GM12891 (cell line): ENCODE results near the gene KRTAP26-1.

Source experiments
- DNase-seq: peaks from one replicate; pipeline ENCODE4 v3.0.0; 2011; ENCODE audit warnings: low spot score; ENCODE audit not compliant: insufficient read length
- FAIRE-seq: peaks from 2 replicates; lab custom pipeline; 2011; peaks lifted over from hg19 to GRCh38; lab: Jason Lieb, UNC
- PAX5 ChIP-seq: IDR thresholded peaks from 2 replicates; pipeline ENCODE4 v1.6.1; 2011; ENCODE audit warnings: low read length, moderate library complexity, mild to moderate bottlenecking; ENCODE audit not compliant: insufficient read depth, severe bottlenecking
- POLR2A ChIP-seq: IDR thresholded peaks from 2 replicates; pipeline ENCODE4 v1.6.1; 2011; ENCODE audit warnings: low read depth, low read length, control low read depth
- POLR2AphosphoS5 ChIP-seq: IDR thresholded peaks from 2 replicates; pipeline ENCODE4 v1.6.1; 2011; ENCODE audit warnings: low read depth, low read length, control low read depth
- POU2F2 ChIP-seq: IDR thresholded peaks from 2 replicates; pipeline ENCODE4 v1.6.1; 2011; ENCODE audit warnings: low read depth, mild to moderate bottlenecking, control low read depth, low read length, moderate library complexity
- SPI1 ChIP-seq: IDR thresholded peaks from 2 replicates; pipeline ENCODE4 v1.6.1; 2011; ENCODE audit warnings: low read depth, low read length, control low read depth
- TAF1 ChIP-seq: IDR thresholded peaks from 2 replicates; pipeline ENCODE4 v1.6.1; 2011; ENCODE audit warnings: low read depth, low read length, control low read depth

The KRTAP26-1 gene

DNA sequence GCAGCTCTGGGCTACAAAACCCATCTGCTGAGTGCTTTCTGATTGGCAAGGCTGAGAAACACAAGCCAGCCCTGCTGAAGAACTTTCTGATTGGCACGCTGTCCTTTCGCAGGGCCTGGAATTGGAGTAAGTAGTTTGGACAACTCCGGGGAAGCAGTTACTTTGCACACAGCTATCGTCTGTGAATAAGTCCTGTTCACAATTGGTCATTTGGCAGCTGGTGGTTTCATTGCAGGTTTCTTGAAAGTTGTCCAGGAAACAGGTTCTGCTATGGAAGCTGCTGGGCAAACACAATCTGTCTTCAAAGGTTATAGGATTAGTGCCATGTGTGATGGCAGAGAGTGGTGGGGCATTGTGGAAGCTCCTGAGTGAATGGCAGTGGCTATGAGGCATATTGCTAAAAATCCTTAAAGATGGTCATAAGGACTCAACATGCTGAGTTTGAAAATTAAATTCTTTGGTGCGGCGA, 17.2 kb upstream of the KRTAP26-1 start, which contains the start of gene KRTAP27-1:
TSS of gene KRTAP27-1 (minus strand) at position 419 of the 469 bp plus-strand sequence. CDS start at position 393, 26 bp downstream.
- no peak for DNase-seq
- TF ChIP-seq TAF1 = no peak
- no peak for TF ChIP-seq PAX5
- TF ChIP-seq POU2F2 = no peak
- TF ChIP-seq POLR2A = no peak
- TF ChIP-seq POLR2AphosphoS5 = no peak
- TF ChIP-seq SPI1 = no peak
- no peak for FAIRE-seq

DNA sequence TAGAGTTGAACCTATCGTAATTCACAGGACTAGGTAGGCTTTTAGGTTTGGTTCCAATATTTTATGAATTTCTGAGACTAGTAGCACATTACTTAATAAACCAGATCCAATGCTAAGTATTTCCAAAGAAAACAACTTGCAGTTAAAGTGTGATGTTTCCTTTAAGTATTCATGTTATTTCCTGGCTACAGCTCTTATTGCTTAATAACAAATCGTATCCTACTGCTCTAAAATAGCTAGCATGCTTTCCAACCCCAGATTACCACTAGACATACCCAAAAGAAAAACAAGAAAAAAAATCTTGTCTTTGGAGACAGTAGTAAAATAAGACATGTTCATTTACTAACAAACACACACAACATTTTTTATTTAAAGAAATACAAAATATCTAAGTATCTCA, 16.5 kb upstream of the KRTAP26-1 start:
- FAIRE-seq (no peak), DNase-seq (no peak)
- TF ChIP-seq POLR2AphosphoS5 = no peak
- TF ChIP-seq SPI1 = no peak
- TF ChIP-seq PAX5 = no peak
- no peak for TF ChIP-seq TAF1
- TF ChIP-seq POU2F2 = no peak
- no peak for TF ChIP-seq POLR2A

DNA sequence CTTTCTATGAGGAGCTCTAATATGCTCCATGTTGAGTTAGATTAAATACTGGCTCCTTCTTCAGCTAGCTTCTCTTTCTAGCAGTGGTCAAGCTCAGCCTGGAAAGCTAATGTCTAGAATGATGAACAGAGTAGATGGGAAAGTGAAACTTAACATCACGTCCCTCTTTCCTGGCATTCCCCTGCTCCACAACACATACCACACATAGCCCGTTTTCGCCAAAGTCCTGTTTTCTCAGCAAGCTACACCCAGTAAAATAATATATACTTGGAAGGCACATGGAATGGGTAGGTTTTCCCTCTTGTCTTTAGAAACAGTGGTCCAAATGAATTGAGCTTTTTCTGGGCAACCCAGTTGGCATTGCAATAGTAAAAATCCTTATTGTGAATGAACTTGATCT, 13.6 kb upstream of the KRTAP26-1 start:
- FAIRE-seq (no peak), DNase-seq (no peak)
- TF ChIP-seq POLR2AphosphoS5 (no peak), PAX5 (no peak), SPI1 (no peak), POU2F2 (no peak), POLR2A (no peak), TAF1 (no peak)

DNA sequence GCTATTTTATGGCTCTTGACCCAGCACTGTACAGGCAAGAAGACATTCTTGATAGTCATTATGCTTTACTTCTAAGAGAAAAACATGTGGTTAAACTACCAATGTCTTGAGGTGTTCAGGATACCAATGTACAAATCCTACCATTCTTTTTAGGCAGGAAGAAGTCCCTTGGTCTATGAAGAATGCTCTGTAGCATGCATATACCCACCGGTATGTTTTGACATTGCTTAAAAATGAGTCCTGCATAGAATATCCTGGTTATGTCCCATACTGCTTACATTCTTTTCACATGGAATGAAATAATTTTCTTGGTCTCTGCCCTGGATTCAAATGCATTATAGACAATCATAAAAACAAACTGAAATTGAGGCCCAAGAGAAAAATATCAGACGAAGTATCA, 12.6 kb upstream of the KRTAP26-1 start:
- no peak for TF ChIP-seq POLR2AphosphoS5
- no peak for TF ChIP-seq TAF1
- no peak for FAIRE-seq
- no peak for DNase-seq

DNA sequence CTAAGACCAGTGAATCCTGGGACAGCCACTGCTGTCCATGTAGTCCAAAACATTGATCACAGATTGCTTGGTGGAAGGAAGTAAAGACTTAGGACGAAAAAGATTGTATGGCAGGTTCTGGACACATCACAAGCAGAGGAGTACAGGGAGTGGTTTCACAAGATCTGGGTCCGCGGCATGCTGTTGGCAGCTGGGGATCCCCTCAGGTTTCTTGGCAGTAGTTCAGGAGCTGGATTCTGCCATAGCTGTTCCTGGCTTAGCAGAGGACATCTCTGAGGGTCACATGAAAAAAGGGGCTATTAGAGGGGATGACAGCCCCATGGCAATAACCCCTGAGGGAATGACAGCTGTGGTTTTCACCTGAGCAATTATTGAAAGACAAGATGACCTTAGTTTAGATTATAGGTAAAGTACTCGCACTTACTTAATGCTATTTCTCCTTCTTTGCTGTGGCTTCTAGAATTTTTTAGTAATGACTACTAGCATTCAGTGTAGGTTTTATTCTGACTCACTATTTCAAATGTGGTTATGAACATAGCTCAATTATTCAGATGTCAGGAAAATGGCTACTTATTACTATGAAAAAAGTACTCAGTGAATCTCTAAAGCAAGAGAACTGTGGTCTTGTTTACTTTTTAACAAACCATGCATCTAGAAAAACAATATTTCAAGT, 9.2 kb upstream of the KRTAP26-1 start:
- TF ChIP-seq POU2F2 = no peak
- TF ChIP-seq SPI1 = no peak
- TF ChIP-seq PAX5 = no peak
- TF ChIP-seq TAF1 = no peak
- TF ChIP-seq POLR2AphosphoS5 = no peak
- TF ChIP-seq POLR2A = no peak
- FAIRE-seq (no peak), DNase-seq (no peak)

DNA sequence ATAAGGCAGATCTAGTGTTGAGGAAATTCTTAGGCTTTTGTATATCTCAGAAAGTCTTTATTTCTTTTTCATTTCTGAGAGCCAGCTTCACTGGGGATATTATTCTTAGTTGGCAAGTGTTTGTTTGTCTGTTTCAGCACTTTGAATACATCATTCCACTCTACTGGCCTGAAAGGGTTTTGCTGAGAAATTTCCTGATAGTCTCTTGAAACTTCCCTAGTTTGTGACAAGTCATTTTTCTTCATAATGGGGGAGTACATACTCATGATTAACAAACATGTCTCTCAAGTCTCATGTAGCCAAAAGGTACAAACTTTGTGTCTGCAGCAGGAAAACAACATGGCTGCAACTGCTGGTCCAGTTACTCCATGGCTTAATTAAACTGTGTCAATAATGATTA, 6.3 kb upstream of the KRTAP26-1 start:
- no peak for FAIRE-seq
- TF ChIP-seq PAX5 (no peak), POLR2AphosphoS5 (no peak)

DNA sequence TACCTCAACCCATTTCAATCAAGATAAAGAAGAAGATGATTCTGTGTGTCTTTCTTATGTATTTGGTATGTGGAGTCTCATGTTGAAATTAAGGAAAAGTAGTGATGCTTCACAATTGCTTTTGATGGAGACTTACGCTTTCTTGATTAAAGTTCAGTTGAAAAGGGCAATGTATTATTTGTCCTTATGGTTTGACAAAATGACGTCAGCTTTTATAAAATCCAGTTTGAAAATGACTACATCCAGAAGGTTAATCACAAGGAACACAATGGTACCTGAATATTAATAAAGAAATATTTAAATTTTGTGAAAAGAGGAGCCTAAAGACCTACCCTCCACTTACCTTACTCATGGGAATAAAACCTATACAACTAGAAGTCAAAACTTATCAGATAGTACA, 4.4 kb downstream of the KRTAP26-1 start:
- FAIRE-seq (no peak), DNase-seq (no peak)
- TF ChIP-seq POLR2A (no peak), POU2F2 (no peak), PAX5 (no peak), SPI1 (no peak), POLR2AphosphoS5 (no peak), TAF1 (no peak)

More for the DNA sequence above, 6.3 kb upstream of the KRTAP26-1 start:
- DNase-seq = no peak

DNA sequence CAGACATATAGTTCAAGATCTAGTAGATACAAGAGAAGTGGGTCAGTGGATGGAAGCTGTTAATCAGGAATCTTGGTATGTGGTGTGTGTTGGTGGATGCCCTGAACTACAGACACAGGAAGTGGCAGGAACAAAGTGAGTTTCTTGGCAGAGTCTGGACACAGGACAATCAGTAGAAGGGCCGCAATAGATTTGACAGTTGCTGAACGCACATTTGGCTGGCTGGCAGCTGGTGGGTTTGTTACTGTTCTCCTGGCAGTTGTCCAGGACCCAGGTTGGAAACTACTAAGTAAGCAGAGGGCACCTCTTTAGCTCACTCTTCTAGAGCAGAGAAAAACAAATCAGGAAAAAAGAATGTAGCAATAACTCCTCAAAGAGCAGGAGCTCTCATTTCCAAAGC, 13.2 kb downstream of the KRTAP26-1 start:
- DNase-seq (no peak), FAIRE-seq (no peak)
- TF ChIP-seq POLR2A = no peak
- TF ChIP-seq SPI1 = no peak
- no peak for TF ChIP-seq POLR2AphosphoS5
- TF ChIP-seq POU2F2 = no peak
- no peak for TF ChIP-seq TAF1
- no peak for TF ChIP-seq PAX5

DNA sequence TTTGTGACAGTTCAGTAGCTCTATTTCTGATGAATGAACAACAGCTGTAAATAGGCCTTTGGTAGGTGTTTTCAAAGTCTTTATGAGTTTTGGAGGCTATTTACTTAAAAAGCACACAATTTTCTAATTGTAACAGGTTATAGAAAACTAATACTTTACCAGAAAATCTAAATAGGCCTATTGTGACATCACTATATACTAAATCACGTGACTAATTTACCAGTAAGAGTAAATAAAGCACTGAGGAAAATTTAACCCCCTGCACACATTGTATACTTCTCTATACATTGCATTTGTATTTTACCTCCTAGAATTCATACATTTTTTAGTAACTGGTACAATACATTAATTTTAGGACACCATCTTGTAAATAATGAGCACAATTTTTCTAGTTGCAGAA, 15.0 kb downstream of the KRTAP26-1 start:
- TF ChIP-seq PAX5 = no peak
- no peak for TF ChIP-seq POU2F2
- TF ChIP-seq POLR2AphosphoS5 = no peak
- no peak for TF ChIP-seq SPI1
- TF ChIP-seq POLR2A = no peak
- TF ChIP-seq TAF1 = no peak
- FAIRE-seq (no peak), DNase-seq (no peak)

DNA sequence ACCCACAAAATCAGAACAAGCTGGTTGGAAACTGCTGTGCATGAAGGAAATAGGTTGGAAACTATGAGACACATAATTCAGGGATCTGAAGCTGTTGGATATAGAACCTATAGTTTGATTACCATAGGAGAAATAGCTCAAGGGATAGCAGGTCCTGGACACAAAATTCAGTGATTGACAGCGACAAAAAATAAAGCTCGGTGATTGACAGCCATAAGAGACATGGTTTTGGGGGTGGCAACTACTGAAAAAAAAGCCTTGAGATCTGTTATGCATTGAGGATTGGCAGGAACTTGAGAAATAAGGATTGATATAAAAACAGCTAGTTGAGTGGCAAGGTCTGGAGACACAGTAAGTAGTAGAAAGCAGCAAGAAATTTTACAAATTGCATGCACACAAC, 30.9 kb downstream of the KRTAP26-1 start, which contains the start of gene KRTAP25-1:
TSS of gene KRTAP25-1 (minus strand) at position 300 of the 400 bp plus-strand sequence. CDS start at position 276, 24 bp downstream.
- no peak for TF ChIP-seq SPI1
- DNase-seq (no peak), FAIRE-seq (no peak)

DNA sequence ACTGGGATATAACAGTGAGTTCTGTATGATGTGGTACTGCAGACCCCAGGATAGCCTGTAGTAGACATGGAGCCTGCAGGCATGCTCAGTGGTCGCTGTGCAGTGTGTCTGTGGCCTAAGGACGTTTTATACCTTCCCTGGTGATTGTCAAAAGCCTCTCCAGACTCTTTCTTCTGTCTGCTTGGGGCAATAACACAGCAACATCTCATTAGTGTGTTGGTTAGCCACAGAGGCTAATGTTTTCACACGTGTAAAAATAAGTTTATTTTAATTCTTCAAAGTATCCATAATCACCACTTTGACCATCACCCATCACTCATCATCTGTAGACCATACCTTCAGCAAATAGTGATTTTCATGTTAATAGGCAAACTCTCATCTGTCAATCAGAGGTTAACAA, 37.3 kb downstream of the KRTAP26-1 start, which contains the start of gene KRTAP24-1:
TSS of gene KRTAP24-1 (minus strand) at position 101 of the 400 bp plus-strand sequence. CDS start at position 83, 18 bp downstream.
- FAIRE-seq (no peak), DNase-seq (no peak)
- no peak for TF ChIP-seq TAF1
- TF ChIP-seq POLR2A = no peak
- no peak for TF ChIP-seq SPI1
- TF ChIP-seq PAX5 = no peak
- TF ChIP-seq POU2F2 = no peak
- no peak for TF ChIP-seq POLR2AphosphoS5
